Endothelial cell of umbilical vein (primary cell): ENCODE data around the gene MVK. TPM values are rescaled to one million over a fixed set of nuclear protein-coding genes. Genes with fewer than 3 reads are reported as not detected.

Experiments
- BruUV-seq: library from RNA; stranded (reverse); fragments of 400-500 nt; replicated peaks from 2 replicates; lab custom pipeline; 2021; lab: Mats Ljungman, UMichigan
- CTCF ChIA-PET: fragments of 300-600, 350-600 bp; sonication (Branson Sonifier 250); formaldehyde crosslinking; loops from one replicate; lab custom pipeline; 2021; ENCODE audit warnings: antibody characterized with exemption, inconsistent platforms; lab: Charles Lee
- POLR2A ChIA-PET: fragments of 300-600, 350-600 bp; sonication (Branson Sonifier 250); formaldehyde crosslinking; loops from one replicate; lab custom pipeline; 2021; ENCODE audit warnings: antibody characterized with exemption, inconsistent platforms; lab: Charles Lee
- DNase-seq: peaks from one replicate; pipeline ENCODE4 v3.0.0-alpha.2; 2011; ENCODE audit warnings: low read depth, low spot score
- FAIRE-seq: peaks from 2 replicates; lab custom pipeline; 2011; peaks lifted over from hg19 to GRCh38; lab: Jason Lieb, UNC
- H2AFZ ChIP-seq: 2 replicates; pipeline ENCODE4 v1.6.0; 2012; ENCODE audit warnings: low read depth, low read length, control low read depth, inconsistent platforms
- H3K27ac ChIP-seq: 2 replicates; pipeline ENCODE4 v1.5.1; 2011; ENCODE audit warnings: low read depth, mild to moderate bottlenecking, control low read depth, low read length, moderate library complexity; ENCODE audit not compliant: insufficient read depth
- H3K27me3 ChIP-seq, 2 experiments: 2 replicates each; pipeline versions ENCODE4 v1.6.0 to v1.6.1; 2011; ENCODE audit warnings: low read length in 2 of 2, mixed read lengths in 1 of 2; ENCODE audit not compliant: control insufficient read depth in 2 of 2, insufficient read depth in 2 of 2
- H3K36me3 ChIP-seq, 2 experiments: 2 replicates in 1 of 2; 3 replicates in 1 of 2; pipeline ENCODE4 v1.5.1; 2011; ENCODE audit warnings: low read length in 2 of 2, mild to moderate bottlenecking in 1 of 2, moderate library complexity in 1 of 2; ENCODE audit not compliant: control insufficient read depth in 2 of 2, insufficient read depth in 2 of 2; ENCODE audit errors: extremely low read depth in 1 of 2
- H3K4me1 ChIP-seq: 3 replicates; pipeline ENCODE4 v1.5.1; 2011; ENCODE audit warnings: mild to moderate bottlenecking, low read length; ENCODE audit not compliant: control insufficient read depth, insufficient read depth; ENCODE audit errors: extremely low read depth
- H3K4me2 ChIP-seq: 2 replicates; pipeline ENCODE4 v1.6.1; 2011; ENCODE audit warnings: low read length, control low read depth, mixed read lengths; ENCODE audit not compliant: insufficient read depth
- H3K4me3 ChIP-seq, 3 experiments: fragments of 200-600 bp in 1 of 3; sonication (generic), shearing (Covaris generic) in 1 of 3; replicated peaks in 1 of 3; 2 replicates each; pipeline ENCODE4 v1.5.1; 2011 to 2016; ENCODE audit warnings: control low read depth in 3 of 3, low read length in 3 of 3, mild to moderate bottlenecking in 2 of 3, inconsistent platforms in 1 of 3, low read depth in 1 of 3, moderate library complexity in 1 of 3; ENCODE audit not compliant: insufficient read depth in 1 of 3
- H3K79me2 ChIP-seq: 2 replicates; pipeline ENCODE4 v1.6.0; 2012; ENCODE audit warnings: low read length, inconsistent platforms; ENCODE audit not compliant: control insufficient read depth, insufficient read depth
- H3K9ac ChIP-seq: replicated peaks from 2 replicates; pipeline ENCODE3; 2011; ENCODE audit warnings: low read length, control low read depth; ENCODE audit not compliant: insufficient read depth; ENCODE audit errors: extremely low read depth
- H3K9me1 ChIP-seq: replicated peaks from 3 replicates; pipeline ENCODE4 v1.6.0; 2011; ENCODE audit warnings: mild to moderate bottlenecking, low read length; ENCODE audit not compliant: control insufficient read depth, insufficient read depth; ENCODE audit errors: extremely low read depth
- H3K9me3 ChIP-seq: replicated peaks from 2 replicates; pipeline ENCODE4 v1.5.1; 2012; ENCODE audit warnings: low read length, inconsistent platforms; ENCODE audit not compliant: control insufficient read depth, insufficient read depth
- H4K20me1 ChIP-seq: replicated peaks from 2 replicates; pipeline ENCODE3; 2011; ENCODE audit warnings: mild to moderate bottlenecking, low read length; ENCODE audit not compliant: control insufficient read depth, insufficient read depth; ENCODE audit errors: extremely low read depth
- CTCF ChIP-seq, 2 donors: IDR thresholded peaks; 1 replicate in 1 of 2; 2 replicates in 1 of 2; pipeline ENCODE4 v1.5.1; 2011; ENCODE audit warnings: low read length in 2 of 2, mild to moderate bottlenecking in 2 of 2, moderate library complexity in 2 of 2, control low read depth in 1 of 2, inconsistent platforms in 1 of 2, low read depth in 1 of 2; ENCODE audit not compliant: insufficient read depth in 1 of 2; ENCODE audit errors: extremely low read depth in 1 of 2
- EZH2 ChIP-seq: IDR thresholded peaks from 2 replicates; pipeline ENCODE4 v1.6.1; 2012; ENCODE audit warnings: borderline replicate concordance, low read depth, mild to moderate bottlenecking, moderate library complexity, low read length, inconsistent platforms; ENCODE audit not compliant: severe bottlenecking
- FOS ChIP-seq: IDR thresholded peaks from 2 replicates; pipeline ENCODE4 v1.6.1; 2011; ENCODE audit warnings: mild to moderate bottlenecking, low read length, moderate library complexity, borderline replicate concordance; ENCODE audit not compliant: insufficient read depth
- GATA2 ChIP-seq: IDR thresholded peaks from 2 replicates; pipeline ENCODE4 v1.7.0; 2011; ENCODE audit warnings: low read depth, mild to moderate bottlenecking, moderate library complexity, mixed read lengths, low read length; ENCODE audit not compliant: insufficient read length, insufficient read depth
- JUN ChIP-seq: IDR thresholded peaks from 2 replicates; pipeline ENCODE4 v1.6.1; 2011; ENCODE audit warnings: borderline replicate concordance, low read depth; ENCODE audit not compliant: insufficient read length, insufficient read depth
- MAX ChIP-seq: IDR thresholded peaks from 2 replicates; pipeline ENCODE4 v1.6.1; 2011; ENCODE audit not compliant: insufficient read depth, insufficient read length
- MYC ChIP-seq: IDR thresholded peaks from one replicate; pipeline ENCODE4 v1.6.1; 2011; ENCODE audit warnings: mild to moderate bottlenecking, low read depth, low read length
- POLR2A ChIP-seq: IDR thresholded peaks from 2 replicates; pipeline ENCODE4 v1.6.1; 2012; ENCODE audit warnings: low read depth, mild to moderate bottlenecking, control low read depth, low read length
- POLR2AphosphoS5 ChIP-seq: IDR thresholded peaks from 2 replicates; pipeline ENCODE4 v1.6.1; 2012; ENCODE audit warnings: low read depth, mild to moderate bottlenecking, control low read depth, low read length, moderate library complexity; ENCODE audit not compliant: insufficient read depth
- dilution Hi-C: fragments of 300-500 bp; cut with MboI; formaldehyde crosslinking; loops from one replicate; pipeline ENCODE4 v1.15.0; 2019; ENCODE audit warnings: low sequenced_read_pairs; ENCODE audit not compliant: extremely low pct_ligation_motif_present
- intact Hi-C: fragments of 100-400 bp; cut with micrococcal nuclease; formaldehyde crosslinking; loops from one replicate; pipeline ENCODE4 v1.10.0; 2022
- polyA plus RNA-seq, 4 experiments: library from polyadenylated mRNA; depleted of rRNA in 3 of 4; stranded (reverse) in 3 of 4; unstranded in 1 of 4; fragments of >200 nt; gene quantifications; 2 replicates each; pipeline versions ENCODE4 v1.2.1 to v1.2.3, GENCODE V29; 2011 to 2012; ENCODE audit warnings: missing spikeins in 1 of 4
- total RNA-seq: library from RNA; stranded (reverse); gene quantifications from 2 replicates; pipeline ENCODE4 v1.2.3, GENCODE V29; 2021

The MVK gene
- total and polyA plus RNA-seq, 2 donors (not counting 3 experiments of a cell fraction or from before 2014, with no cell fraction given), result 32.6 to 42.6 TPM

- Histone ChIP-seq H3K9me1 (no peaks in the 10 kb centered on the region), H3K9me3 (no peaks in the 10 kb centered on the region), H3K36me3 (no peaks in the 10 kb centered on the region), H3K4me3 (no peak overlapping the region), H3K9ac (no peak overlapping the region), H3K27ac (no peak overlapping the region), H3K27me3 (peaks cover 2 to 5% of the 10 kb centered on the region in 2 experiments), H2AFZ (no peak overlapping the region), H3K4me2 (no peak overlapping the region), H3K79me2 (no peaks in the 10 kb centered on the region), H4K20me1 (no peaks in the 10 kb centered on the region), H3K4me1 (no peaks in the 10 kb centered on the region)
- DNase-seq (no peak), FAIRE-seq (no peak)
- ChIA-PET POLR2A (no interaction called here), CTCF (interaction anchor here (1.0 kb wide), 1 partner anchor 130 kb away, joined by 3 read pairs; no protein-coding TSS in a partner anchor)
- TF ChIP-seq CTCF (IDR thresholded peaks at IDR 0.05; ENCODE audit: extremely low read depth in 1 of 2, insufficient read depth in 1 of 2, low read depth in 1 of 2, low read length in 2 of 2) (no peak), EZH2 (no peak), MAX (no peak), FOS (no peak), POLR2AphosphoS5 (no peak), GATA2 (no peak), POLR2A (no peak), JUN (no peak), MYC (no peak)
- dilution Hi-C loops, result no loop called here
- BruUV-seq, result no TSS peak
- intact Hi-C loops, result no loop called here
These were observed 71.6 kb downstream of the MVK start for GRCh38 chr12:109645194-109645593.
